ENCODE results near the gene HSD3B7. TPM values are rescaled to one million over a fixed set of nuclear protein-coding genes. Genes with fewer than 3 reads are reported as not detected.

HSD3B7 gene
- total RNA-seq, 1 donor, result 45.6 TPM

GRCh38 chr16:31025339-31025738 lies 40.3 kb downstream of the HSD3B7 start:
- TF ChIP-seq CTCF (IDR thresholded peaks at IDR 0.05; ENCODE audit: extremely low read depth, low read depth, low read length), result no peak
- H3K27me3 ChIP-seq (ENCODE audit: insufficient read depth, low read length), result no peaks in the 10 kb centered on the region
- no peaks in the 10 kb centered on the region for H3K9me3 ChIP-seq (ENCODE audit: low read depth, low read length)
- H4K20me1 ChIP-seq (ENCODE audit: insufficient read depth, low read length), result no peaks in the 10 kb centered on the region
- no peak for DNase-seq (ENCODE audit: insufficient read length, low spot score, missing footprints)
- no peak overlapping the region for H3K27ac ChIP-seq (ENCODE audit: low read depth, low read length)
- H3K79me2 ChIP-seq (ENCODE audit: insufficient read depth, low read length), result no peaks in the 10 kb centered on the region
- no peak overlapping the region for H3K4me3 ChIP-seq (ENCODE audit: insufficient read depth, low read length)
- no peaks in the 10 kb centered on the region for H3K4me1 ChIP-seq (ENCODE audit: insufficient read depth, low read length)
- no peak overlapping the region for H3K4me2 ChIP-seq (ENCODE audit: insufficient read depth, low read length)
- H3K36me3 ChIP-seq (ENCODE audit: insufficient read depth, low read length), result no peaks in the 10 kb centered on the region
- peak overlapping the region; percentile 57 for H2AFZ ChIP-seq (ENCODE audit: low read length)

- H3K9me3 ChIP-seq (ENCODE audit: low read depth, low read length), result no peaks in the 10 kb centered on the region
- TF ChIP-seq CTCF (IDR thresholded peaks at IDR 0.05; ENCODE audit: extremely low read depth, low read depth, low read length), result no peak
- H3K4me2 ChIP-seq (ENCODE audit: insufficient read depth, low read length), result no peak overlapping the region
- peaks cover 1% of the 10 kb centered on the region for H4K20me1 ChIP-seq (ENCODE audit: insufficient read depth, low read length)
- no peak overlapping the region for H3K27ac ChIP-seq (ENCODE audit: low read depth, low read length)
- H3K4me3 ChIP-seq (ENCODE audit: insufficient read depth, low read length), result no peak overlapping the region
- no peaks in the 10 kb centered on the region for H3K27me3 ChIP-seq (ENCODE audit: insufficient read depth, low read length)
- no peak overlapping the region for H2AFZ ChIP-seq (ENCODE audit: low read length)
- H3K36me3 ChIP-seq (ENCODE audit: insufficient read depth, low read length), result no peaks in the 10 kb centered on the region
- peaks cover 10% of the 10 kb centered on the region for H3K4me1 ChIP-seq (ENCODE audit: insufficient read depth, low read length)
- H3K79me2 ChIP-seq (ENCODE audit: insufficient read depth, low read length), result peaks cover 7% of the 10 kb centered on the region
- no peak for DNase-seq (ENCODE audit: insufficient read length, low spot score, missing footprints)
Observed at GRCh38 chr16:31029272-31029671, 44.3 kb downstream of the HSD3B7 start.

- no peak for DNase-seq (ENCODE audit: insufficient read length, low spot score, missing footprints)
- Histone ChIP-seq H2AFZ (ENCODE audit: low read length) (no peak overlapping the region), H3K4me1 (ENCODE audit: insufficient read depth, low read length) (peaks cover 16% of the 10 kb centered on the region), H3K79me2 (ENCODE audit: insufficient read depth, low read length) (peaks cover 24% of the 10 kb centered on the region), H3K27me3 (ENCODE audit: insufficient read depth, low read length) (no peaks in the 10 kb centered on the region), H3K9me3 (ENCODE audit: low read depth, low read length) (no peaks in the 10 kb centered on the region), H3K4me2 (ENCODE audit: insufficient read depth, low read length) (no peak overlapping the region), H3K4me3 (ENCODE audit: insufficient read depth, low read length) (no peak overlapping the region), H4K20me1 (ENCODE audit: insufficient read depth, low read length) (peaks cover 11% of the 10 kb centered on the region), H3K36me3 (ENCODE audit: insufficient read depth, low read length) (peaks cover 19% of the 10 kb centered on the region), H3K27ac (ENCODE audit: low read depth, low read length) (no peak overlapping the region)
- TF ChIP-seq CTCF (IDR thresholded peaks at IDR 0.05; ENCODE audit: extremely low read depth, low read depth, low read length), result no peak
Observed at GRCh38 chr16:31031276-31031675, 46.3 kb downstream of the HSD3B7 start.

- Histone ChIP-seq H3K9me3 (ENCODE audit: low read depth, low read length) (no peaks in the 10 kb centered on the region), H3K4me3 (ENCODE audit: insufficient read depth, low read length) (peak within 1 kb of the TSS; percentile 92)
Observed at GRCh38 chr16:31032736-31033708, 48.0 kb downstream of the HSD3B7 start, which contains the start of gene STX4. STX4 (plus strand) TSS chr16:31033558; CDS start chr16:31033806, 248 bp downstream.

More at GRCh38 chr16:31032736-31033708, 48.0 kb downstream of the HSD3B7 start, which contains the start of gene STX4:
- Histone ChIP-seq H3K79me2 (ENCODE audit: insufficient read depth, low read length) (peaks cover 28% of the 10 kb centered on the region), H3K4me2 (ENCODE audit: insufficient read depth, low read length) (peak within 1 kb of the TSS; percentile 91), H3K36me3 (ENCODE audit: insufficient read depth, low read length) (peaks cover 27% of the 10 kb centered on the region), H2AFZ (ENCODE audit: low read length) (peak within 1 kb of the TSS; percentile 87), H3K4me1 (ENCODE audit: insufficient read depth, low read length) (peaks cover 16% of the 10 kb centered on the region), H3K27ac (ENCODE audit: low read depth, low read length) (peak within 1 kb of the TSS; percentile 96), H3K27me3 (ENCODE audit: insufficient read depth, low read length) (no peaks in the 10 kb centered on the region), H4K20me1 (ENCODE audit: insufficient read depth, low read length) (peaks cover 11% of the 10 kb centered on the region)
- no peak for TF ChIP-seq CTCF (IDR thresholded peaks at IDR 0.05; ENCODE audit: extremely low read depth, low read depth, low read length)
- peak; percentile 98 for DNase-seq (ENCODE audit: insufficient read length, low spot score, missing footprints)
